AG08395 (cell line): ENCODE measurements around the gene CRADD.
"Not testable (repeated sequence)": the region's sequence is repeated elsewhere in the genome, so short reads cannot be mapped to it uniquely, and the experiment has no call there.

Source experiments
- DNase-seq: peaks from one replicate; pipeline ENCODE4 v3.0.0; 2012; ENCODE audit warnings: mixed read lengths, low spot score

CRADD gene

GRCh38 chr12:93737457-93738198, 60.5 kb downstream of the CRADD start:
- no peak for DNase-seq

- no peak for DNase-seq
These were observed 61.3 kb downstream of the CRADD start for GRCh38 chr12:93738199-93739058.

- no peak for DNase-seq
These were observed 63.6 kb downstream of the CRADD start for GRCh38 chr12:93740751-93741150.

- peak; percentile 25 for DNase-seq
These were observed 64.5 kb downstream of the CRADD start for GRCh38 chr12:93741659-93742109.

- peak; percentile 78 for DNase-seq
These were observed 65.1 kb downstream of the CRADD start for GRCh38 chr12:93742110-93742934.

GRCh38 chr12:93743229-93743998, 66.2 kb downstream of the CRADD start:
- DNase-seq: no peak

- no peak for DNase-seq
These were observed 67.0 kb downstream of the CRADD start for GRCh38 chr12:93743999-93744689.

- DNase-seq: no peak
These were observed 68.1 kb downstream of the CRADD start for GRCh38 chr12:93745286-93745685.

GRCh38 chr12:93746572-93747168, 69.5 kb downstream of the CRADD start:
- DNase-seq: no peak

GRCh38 chr12:93748672-93749383, 71.7 kb downstream of the CRADD start:
- no peak for DNase-seq

GRCh38 chr12:93749515-93749914, 72.3 kb downstream of the CRADD start:
- DNase-seq: no peak

- DNase-seq: no peak
These were observed 72.9 kb downstream of the CRADD start for GRCh38 chr12:93750056-93750455.

GRCh38 chr12:93751864-93752610, 74.9 kb downstream of the CRADD start:
- no peak for DNase-seq

GRCh38 chr12:93753285-93753684, 76.1 kb downstream of the CRADD start:
- DNase-seq: no peak

GRCh38 chr12:93753838-93754429, 76.8 kb downstream of the CRADD start:
- DNase-seq: no peak

GRCh38 chr12:93754859-93755258, 77.7 kb downstream of the CRADD start:
- DNase-seq: not testable (repeated sequence)

GRCh38 chr12:93756288-93756687, 79.1 kb downstream of the CRADD start:
- DNase-seq: no peak

GRCh38 chr12:93757792-93758694, 80.9 kb downstream of the CRADD start:
- no peak for DNase-seq
